ENCODE results near the gene IL4R. TPM values are rescaled to one million over a fixed set of nuclear protein-coding genes. Genes with fewer than 3 reads are reported as not detected.

The IL4R gene
- total RNA-seq, 1 experiment from 2014 or later = 28.6 TPM

DNA sequence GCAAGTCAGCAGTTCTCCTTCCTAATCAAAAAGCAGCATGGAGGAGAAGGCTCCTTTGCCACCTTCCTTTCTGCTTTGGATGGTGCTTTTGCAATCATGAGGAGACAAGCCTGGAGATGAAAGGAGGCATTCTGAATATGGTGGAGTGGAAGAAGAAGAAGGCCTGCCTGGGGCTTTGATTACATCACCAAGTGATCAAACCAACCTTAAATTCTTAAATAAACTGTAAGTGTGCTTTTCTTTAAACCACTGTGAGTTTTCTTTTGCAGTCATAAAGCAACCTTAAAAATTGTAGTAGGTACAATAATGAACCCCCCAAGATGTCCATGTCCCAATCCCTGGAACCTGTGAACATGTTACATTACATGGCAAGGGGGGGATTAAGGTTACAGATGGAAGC, 56.5 kb downstream of the IL4R start:
- H3K4me3 Mint-ChIP-seq = no peak overlapping the region
- H3K9me3 Mint-ChIP-seq = no peaks in the 10 kb centered on the region

More for the DNA sequence above, 56.5 kb downstream of the IL4R start:
- Histone ChIP-seq H4K8ac (replicated peaks; ENCODE audit: insufficient read length, low read depth, low read length) (no peak overlapping the region), H2BK120ac (ENCODE audit: low read depth, low read length, poor library complexity, severe bottlenecking) (no peak overlapping the region), H3K27ac (ENCODE audit: insufficient read length, low read depth, low read length) (no peak overlapping the region), H4K91ac (ENCODE audit: insufficient read length, low read depth, low read length) (no peak overlapping the region), H2BK5ac (ENCODE audit: insufficient read length, low read length) (no peak overlapping the region), H3K79me2 (ENCODE audit: insufficient read depth, low read length) (no peaks in the 10 kb centered on the region), H2AFZ (ENCODE audit: low read length) (no peak overlapping the region), H3T11ph (ENCODE audit: low read length) (no peak overlapping the region), H3K23me2 (ENCODE audit: insufficient read length, low read depth, low read length, poor library complexity, severe bottlenecking) (no peaks in the 10 kb centered on the region), H4K5ac (ENCODE audit: insufficient read length, low read depth, low read length) (no peak overlapping the region), H3K4me2 (ENCODE audit: insufficient read depth, insufficient read length, low read length) (no peak overlapping the region), H3K56ac (ENCODE audit: insufficient read length, low read depth, low read length) (no peak overlapping the region), H3K4ac (ENCODE audit: low read depth, low read length) (no peak overlapping the region), H3K14ac (ENCODE audit: insufficient read depth, low read length) (no peak overlapping the region), H3K9ac (ENCODE audit: extremely low read depth, insufficient read length, low read length) (no peak overlapping the region), H4K20me1 (ENCODE audit: control insufficient read depth, insufficient read depth, insufficient read length) (no peaks in the 10 kb centered on the region), H3K23ac (ENCODE audit: insufficient read length, low read depth, low read length) (no peak overlapping the region), H3K18ac (ENCODE audit: insufficient read length, low read depth, low read length) (no peak overlapping the region), H2BK20ac (ENCODE audit: low read depth, low read length, poor library complexity, severe bottlenecking) (no peak overlapping the region), H2BK15ac (ENCODE audit: low read depth, low read length) (no peak overlapping the region), H3K9me3 (ENCODE audit: control insufficient read depth, low read depth, low read length) (no peaks in the 10 kb centered on the region), H3K4me1 (ENCODE audit: insufficient read depth, low read length) (no peaks in the 10 kb centered on the region), H2AK5ac (ENCODE audit: insufficient read length, low read length) (no peak overlapping the region), H3K27me3 (ENCODE audit: insufficient read depth, low read length) (no peaks in the 10 kb centered on the region), H2BK12ac (ENCODE audit: insufficient read length, low read depth, low read length) (no peak overlapping the region), H3K79me1 (ENCODE audit: insufficient read depth, low read depth, low read length, poor library complexity, severe bottlenecking) (no peaks in the 10 kb centered on the region)
- H3K27me3 Mint-ChIP-seq (ENCODE audit: low read depth) = no peaks in the 10 kb centered on the region; the same call in 1 of the 2 replicates
- TF ChIP-seq, protein P1, sequence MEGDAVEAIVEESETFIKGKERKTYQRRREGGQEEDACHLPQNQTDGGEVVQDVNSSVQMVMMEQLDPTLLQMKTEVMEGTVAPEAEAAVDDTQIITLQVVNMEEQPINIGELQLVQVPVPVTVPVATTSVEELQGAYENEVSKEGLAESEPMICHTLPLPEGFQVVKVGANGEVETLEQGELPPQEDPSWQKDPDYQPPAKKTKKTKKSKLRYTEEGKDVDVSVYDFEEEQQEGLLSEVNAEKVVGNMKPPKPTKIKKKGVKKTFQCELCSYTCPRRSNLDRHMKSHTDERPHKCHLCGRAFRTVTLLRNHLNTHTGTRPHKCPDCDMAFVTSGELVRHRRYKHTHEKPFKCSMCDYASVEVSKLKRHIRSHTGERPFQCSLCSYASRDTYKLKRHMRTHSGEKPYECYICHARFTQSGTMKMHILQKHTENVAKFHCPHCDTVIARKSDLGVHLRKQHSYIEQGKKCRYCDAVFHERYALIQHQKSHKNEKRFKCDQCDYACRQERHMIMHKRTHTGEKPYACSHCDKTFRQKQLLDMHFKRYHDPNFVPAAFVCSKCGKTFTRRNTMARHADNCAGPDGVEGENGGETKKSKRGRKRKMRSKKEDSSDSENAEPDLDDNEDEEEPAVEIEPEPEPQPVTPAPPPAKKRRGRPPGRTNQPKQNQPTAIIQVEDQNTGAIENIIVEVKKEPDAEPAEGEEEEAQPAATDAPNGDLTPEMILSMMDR (conservative IDR thresholded peaks at IDR 0.05) = no peak
- H3K4me1 Mint-ChIP-seq = peaks cover 3 to 5% of the 10 kb centered on the region in 2 experiments; a peak in 3 of 4 replicates
- peak overlapping the region in 1 of 3 experiments; percentile 34; a peak in 1 of 7 replicates for H3K27ac Mint-ChIP-seq
- no peak for DNase-seq
- H3K36me3 Mint-ChIP-seq (ENCODE audit: insufficient read depth in 1 of 3, low read depth in 3 of 3) = no peaks in the 10 kb centered on the region
